Purkinje cell (primary cell): Measurements from ENCODE around the gene DENND1A. TPM values are rescaled to one million over a fixed set of nuclear protein-coding genes. Genes with fewer than 3 reads are reported as not detected.

Experiments
- polyA plus RNA-seq: library from polyadenylated mRNA; unstranded; fragments of >200 nt; fragmentation: Nextera tagmentation; gene quantifications from 2 replicates; pipeline ENCODE4 v1.2.1, GENCODE V29; 2014

Gene DENND1A
- 4.5 and 7.1 TPM in 2 replicates for polyA plus RNA-seq

GRCh38 chr9:123929870-123930831, at the start of gene DENND1A:
Gene DENND1A, minus strand, starts transcription at chr9:123930126. Its CDS starts 221 bp downstream, at chr9:123929905.

GRCh38 chr9:123355761-123356431, 574.0 kb downstream of the DENND1A start, which contains the start of gene CRB2:
Gene CRB2, plus strand, starts transcription at chr9:123356197. Its CDS starts 64 bp downstream, at chr9:123356261.

Other genes starting within 250 kb of the DENND1A start
- gene LHX2, start 81.6 kb upstream of the DENND1A start, polyA plus RNA-seq, result 3.3 TPM in 1 of 2 replicates, not detected in the other